Duodenal mucosa (tissue), 2 donors: ENCODE data around the gene CFAP119.

Experiments used
- H3K27ac ChIP-seq: one replicate; pipeline ENCODE4 v1.7.0; 2013; ENCODE audit warnings: low read depth, low read length
- H3K27me3 ChIP-seq, 2 donors: one replicate each; pipeline ENCODE4 v1.7.0; 2013; ENCODE audit warnings: low read length in 2 of 2, control low read depth in 1 of 2; ENCODE audit not compliant: insufficient read depth in 2 of 2, control insufficient read depth in 1 of 2
- H3K36me3 ChIP-seq, 2 donors: one replicate each; pipeline ENCODE4 v1.7.0; 2013; ENCODE audit warnings: low read length in 2 of 2, control low read depth in 1 of 2; ENCODE audit not compliant: insufficient read depth in 2 of 2, control insufficient read depth in 1 of 2
- H3K4me1 ChIP-seq, 2 donors: one replicate each; pipeline ENCODE4 v1.7.0; 2013; ENCODE audit warnings: low read length in 2 of 2, control low read depth in 1 of 2; ENCODE audit not compliant: insufficient read depth in 2 of 2, control insufficient read depth in 1 of 2
- H3K4me3 ChIP-seq, 2 donors: one replicate each; pipeline ENCODE4 v1.7.0; 2013; ENCODE audit warnings: low read length in 2 of 2, low read depth in 1 of 2
- H3K9ac ChIP-seq, 2 donors: one replicate each; pipeline ENCODE4 v1.7.0; 2013; ENCODE audit warnings: low read length in 2 of 2, low read depth in 1 of 2
- H3K9me3 ChIP-seq, 2 donors: one replicate each; pipeline ENCODE4 v1.7.0; 2013; ENCODE audit warnings: low read length in 2 of 2, control low read depth in 1 of 2; ENCODE audit not compliant: control insufficient read depth in 1 of 2

CFAP119 gene

DNA sequence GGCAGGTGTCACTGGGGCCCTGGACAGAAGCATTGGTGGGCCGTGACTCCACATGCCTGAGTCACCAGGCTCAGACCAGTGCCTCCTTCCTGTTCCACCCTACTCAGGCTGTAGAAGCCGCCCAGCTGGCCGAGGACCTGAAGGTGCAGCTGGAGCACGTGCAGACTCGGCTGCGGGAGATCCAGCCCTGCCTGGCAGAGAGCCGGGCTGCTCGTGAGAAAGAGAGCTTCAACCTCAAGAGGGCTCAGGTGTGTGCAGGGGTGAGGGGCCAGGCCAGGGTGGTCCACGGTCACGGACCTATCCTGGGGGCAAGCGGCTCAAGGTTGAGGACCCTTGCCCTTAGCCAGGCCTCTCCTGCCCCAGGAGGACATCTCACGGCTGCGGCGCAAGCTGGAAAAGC is 9.9 kb upstream of the CFAP119 start:
- H3K4me1 ChIP-seq = peaks cover 7 to 12% of the 10 kb centered on the region in 2 donors
- no peak overlapping the region for H3K27ac ChIP-seq
- H3K36me3 ChIP-seq = peaks cover 51 to 76% of the 10 kb centered on the region in 2 donors
- H3K27me3 ChIP-seq = no peaks in the 10 kb centered on the region
- H3K9ac ChIP-seq = no peak overlapping the region
- no peak overlapping the region for H3K4me3 ChIP-seq
- H3K9me3 ChIP-seq = no peaks in the 10 kb centered on the region

DNA sequence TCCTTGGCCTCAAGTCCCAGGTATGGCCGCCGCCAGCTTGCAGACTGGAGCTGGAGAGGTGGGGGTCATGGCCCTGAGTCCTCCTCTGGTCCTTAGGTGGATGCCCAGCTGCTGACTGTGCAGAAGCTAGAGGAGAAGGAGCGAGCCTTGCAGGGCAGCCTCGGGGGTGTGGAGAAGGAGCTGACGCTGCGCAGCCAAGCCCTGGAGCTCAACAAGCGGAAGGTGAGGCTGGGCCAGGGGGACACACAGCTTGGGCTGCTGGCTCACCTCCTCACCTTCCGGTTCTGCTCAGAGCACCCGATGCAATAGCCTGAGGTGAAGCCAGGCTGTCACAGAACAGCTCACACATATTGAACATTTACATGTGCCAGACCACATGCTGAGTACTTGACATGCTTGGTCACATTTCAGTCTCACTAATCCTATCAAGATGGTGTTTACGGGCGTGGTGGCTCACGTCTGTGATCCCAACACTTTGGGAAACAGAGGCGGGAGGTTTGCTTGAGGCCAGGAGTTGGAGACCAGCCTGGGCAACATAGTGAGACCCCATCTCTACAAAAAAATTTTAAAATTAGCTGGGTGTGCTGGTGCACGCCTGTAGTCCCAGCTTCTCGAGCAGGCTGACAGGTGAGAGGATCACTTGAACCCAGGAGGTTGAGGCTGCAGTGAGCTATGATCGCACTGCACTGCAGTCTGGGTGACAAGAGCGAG is 7.7 kb upstream of the CFAP119 start:
- peaks cover 70 to 94% of the 10 kb centered on the region in 2 donors for H3K36me3 ChIP-seq
- no peaks in the 10 kb centered on the region for H3K9me3 ChIP-seq

DNA sequence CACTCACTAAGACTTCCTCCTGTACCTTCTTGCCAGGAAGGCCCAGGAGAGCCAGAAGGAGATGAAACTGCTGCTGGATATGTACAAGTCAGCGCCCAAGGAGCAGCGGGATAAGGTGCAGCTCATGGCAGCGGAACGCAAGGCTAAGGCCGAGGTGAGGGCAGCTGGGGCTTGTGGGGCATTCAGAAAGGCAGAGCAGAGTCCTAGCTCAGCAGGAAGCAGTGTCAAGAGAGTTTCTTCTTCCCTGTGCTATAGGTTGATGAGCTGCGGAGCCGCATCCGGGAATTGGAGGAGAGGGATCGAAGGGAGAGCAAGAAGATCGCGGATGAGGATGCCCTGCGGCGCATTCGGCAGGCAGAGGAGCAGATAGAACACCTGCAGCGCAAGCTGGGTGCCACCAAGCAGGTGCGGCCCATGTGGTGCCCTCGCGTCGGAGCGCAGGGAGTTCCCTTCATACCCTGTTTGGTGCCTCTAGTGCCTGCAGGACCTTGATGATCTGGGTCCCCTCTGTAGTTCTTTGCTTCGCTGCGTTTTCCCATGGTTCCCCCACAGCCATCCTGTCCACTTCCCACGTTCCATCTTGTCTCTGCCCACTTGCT is 6.8 kb upstream of the CFAP119 start:
- no peaks in the 10 kb centered on the region for H3K27me3 ChIP-seq
- peaks cover 74 to 95% of the 10 kb centered on the region in 2 donors for H3K36me3 ChIP-seq
- H3K9ac ChIP-seq = no peak overlapping the region
- H3K4me3 ChIP-seq = no peak overlapping the region
- H3K27ac ChIP-seq = no peak overlapping the region
- H3K9me3 ChIP-seq = no peaks in the 10 kb centered on the region
- H3K4me1 ChIP-seq = peaks cover under 1 to 4% of the 10 kb centered on the region in 2 donors

More for the DNA sequence above, 7.7 kb upstream of the CFAP119 start:
- no peak overlapping the region for H3K9ac ChIP-seq
- H3K4me3 ChIP-seq = no peak overlapping the region
- peaks cover 0 to 2% of the 10 kb centered on the region in 2 donors for H3K4me1 ChIP-seq
- no peak overlapping the region for H3K27ac ChIP-seq
- H3K27me3 ChIP-seq = no peaks in the 10 kb centered on the region

DNA sequence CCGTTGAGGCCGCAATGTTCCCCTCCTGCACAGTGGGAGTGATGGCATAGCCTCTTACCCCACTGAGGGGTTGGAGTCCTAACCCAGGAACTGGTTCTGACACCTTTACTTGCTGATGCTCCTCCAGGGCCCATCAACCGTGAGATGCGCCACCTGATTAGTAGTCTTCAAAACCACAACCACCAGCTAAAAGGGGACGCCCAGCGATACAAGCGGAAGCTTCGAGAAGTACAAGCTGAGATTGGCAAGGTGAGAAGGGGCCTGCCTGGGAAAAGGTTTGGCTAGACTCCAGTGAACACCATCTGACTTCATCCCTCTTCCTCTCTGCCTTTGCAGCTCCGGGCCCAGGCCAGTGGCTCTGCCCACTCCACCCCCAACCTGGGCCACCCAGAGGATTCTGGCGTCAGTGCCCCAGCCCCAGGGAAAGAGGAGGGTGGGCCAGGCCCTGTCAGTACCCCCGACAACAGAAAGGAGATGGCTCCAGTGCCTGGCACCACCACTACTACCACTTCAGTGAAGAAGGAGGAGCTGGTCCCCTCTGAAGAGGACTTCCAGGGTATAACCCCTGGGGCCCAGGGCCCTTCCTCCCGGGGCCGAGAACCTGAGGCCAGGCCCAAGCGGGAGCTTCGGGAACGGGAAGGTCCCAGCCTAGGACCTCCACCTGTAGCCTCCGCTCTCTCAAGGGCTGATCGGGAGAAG is 6.1 kb upstream of the CFAP119 start:
- H3K27ac ChIP-seq = no peak overlapping the region
- H3K9ac ChIP-seq = no peak overlapping the region
- no peaks in the 10 kb centered on the region for H3K9me3 ChIP-seq
- no peaks in the 10 kb centered on the region for H3K27me3 ChIP-seq
- H3K36me3 ChIP-seq = peaks cover 75 to 92% of the 10 kb centered on the region in 2 donors
- H3K4me1 ChIP-seq = peaks cover 8 to 12% of the 10 kb centered on the region in 2 donors
- H3K4me3 ChIP-seq = no peak overlapping the region

DNA sequence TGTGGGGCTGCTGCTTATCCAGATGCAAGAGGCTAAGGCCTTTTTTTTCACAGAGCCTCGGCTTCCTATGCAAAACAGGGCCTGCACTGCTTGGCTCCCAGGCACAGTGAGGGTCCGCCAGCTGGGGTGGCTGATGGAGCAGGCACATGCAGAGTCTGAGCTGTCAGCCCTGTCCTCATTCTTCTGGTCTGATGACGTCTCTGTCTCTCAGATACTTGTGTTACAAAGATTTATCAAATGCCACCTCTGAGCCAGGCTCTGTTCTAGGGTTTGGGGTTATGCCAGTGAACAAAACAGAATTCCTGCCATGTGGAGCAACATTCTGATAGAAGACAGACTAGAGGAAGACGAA is 5.0 kb upstream of the CFAP119 start:
- no peak overlapping the region for H3K27ac ChIP-seq
- no peak overlapping the region for H3K4me3 ChIP-seq
- no peaks in the 10 kb centered on the region for H3K9me3 ChIP-seq
- peaks cover 13 to 17% of the 10 kb centered on the region in 2 donors for H3K4me1 ChIP-seq
- no peak overlapping the region for H3K9ac ChIP-seq
- H3K27me3 ChIP-seq = no peaks in the 10 kb centered on the region
- peaks cover 66 to 82% of the 10 kb centered on the region in 2 donors for H3K36me3 ChIP-seq

DNA sequence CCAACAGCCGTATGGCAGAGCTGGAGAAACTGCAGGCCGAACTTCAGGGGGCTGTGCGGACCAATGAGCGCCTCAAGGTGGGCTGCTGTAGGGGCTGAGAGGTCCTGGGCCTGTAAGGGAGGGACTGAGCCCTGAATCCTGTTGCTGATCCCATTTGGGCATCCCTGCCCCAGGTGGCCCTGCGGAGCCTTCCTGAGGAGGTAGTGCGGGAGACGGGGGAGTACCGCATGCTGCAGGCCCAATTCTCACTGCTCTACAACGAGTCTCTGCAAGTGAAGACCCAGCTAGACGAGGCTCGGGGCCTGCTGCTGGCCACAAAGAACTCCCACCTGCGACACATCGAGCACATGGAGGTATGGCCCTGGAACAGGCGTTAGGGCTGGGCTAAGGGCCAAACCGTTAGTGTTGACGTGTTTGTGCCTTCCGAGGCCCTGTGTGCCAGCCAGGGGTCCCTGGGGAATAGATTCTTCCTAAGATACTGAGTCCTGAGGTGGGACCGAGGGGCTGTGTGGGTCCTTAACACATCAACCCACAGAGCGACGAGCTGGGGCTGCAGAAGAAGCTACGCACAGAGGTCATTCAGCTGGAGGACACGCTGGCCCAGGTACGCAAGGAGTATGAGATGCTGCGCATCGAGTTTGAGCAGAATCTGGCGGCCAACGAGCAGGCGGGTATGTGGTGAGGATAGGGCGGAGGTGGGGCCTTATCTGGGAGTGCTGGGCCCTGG is 4.5 kb upstream of the CFAP119 start:
- no peaks in the 10 kb centered on the region for H3K9me3 ChIP-seq
- H3K4me3 ChIP-seq = no peak overlapping the region
- no peak overlapping the region for H3K9ac ChIP-seq
- H3K4me1 ChIP-seq = peaks cover 13 to 21% of the 10 kb centered on the region in 2 donors
- H3K36me3 ChIP-seq = peaks cover 61 to 77% of the 10 kb centered on the region in 2 donors
- H3K27ac ChIP-seq = no peak overlapping the region
- H3K27me3 ChIP-seq = no peaks in the 10 kb centered on the region

DNA sequence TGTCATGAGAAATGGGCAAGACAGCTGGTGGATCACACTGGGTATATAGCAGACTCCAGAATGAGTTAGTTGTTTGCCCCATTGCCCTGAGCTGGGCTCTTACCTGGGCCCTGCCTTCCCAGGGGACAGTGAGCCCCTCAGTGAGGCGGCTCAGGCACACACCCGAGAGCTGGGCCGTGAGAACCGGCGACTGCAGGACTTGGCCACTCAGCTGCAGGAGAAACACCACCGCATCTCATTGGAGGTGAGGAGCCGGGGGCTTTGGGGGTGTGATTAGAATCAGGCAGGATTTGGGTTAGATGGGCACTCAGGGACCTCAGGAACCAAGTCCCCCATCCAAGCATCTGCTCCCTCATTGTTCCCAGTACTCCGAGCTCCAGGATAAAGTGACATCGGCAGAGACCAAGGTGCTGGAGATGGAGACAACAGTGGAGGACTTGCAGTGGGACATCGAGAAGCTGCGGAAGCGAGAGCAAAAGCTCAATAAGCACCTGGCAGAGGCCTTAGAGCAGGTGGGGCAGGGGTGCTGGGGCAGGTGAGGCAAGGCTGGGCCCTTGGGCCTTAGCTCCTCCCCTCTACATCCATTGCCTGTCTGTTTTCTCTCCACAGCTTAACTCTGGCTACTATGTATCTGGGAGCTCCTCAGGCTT is 3.1 kb upstream of the CFAP119 start:
- H3K4me1 ChIP-seq = peaks cover 19 to 32% of the 10 kb centered on the region in 2 donors
- no peak overlapping the region for H3K9ac ChIP-seq

DNA sequence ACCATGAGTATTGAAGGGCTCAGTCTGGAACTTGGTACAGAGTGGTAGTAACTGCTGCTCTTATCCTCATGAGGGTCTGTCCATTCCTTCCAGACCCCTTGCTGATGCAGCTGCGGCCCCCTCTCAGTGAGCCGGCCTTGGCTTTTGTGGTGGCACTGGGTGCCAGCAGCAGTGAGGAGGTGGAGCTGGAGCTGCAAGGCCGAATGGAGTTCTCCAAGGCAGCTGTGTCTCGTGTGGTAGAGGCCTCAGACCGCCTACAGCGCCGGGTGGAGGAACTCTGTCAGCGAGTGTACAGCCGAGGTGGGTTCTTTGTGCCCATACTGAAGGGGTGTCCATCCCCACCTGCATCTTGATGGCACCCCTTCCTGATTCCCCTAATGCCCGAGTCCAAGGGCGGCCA is 2.2 kb upstream of the CFAP119 start:
- Histone ChIP-seq H3K9me3 (no peaks in the 10 kb centered on the region), H3K4me3 (no peak overlapping the region), H3K36me3 (peaks cover 45 to 62% of the 10 kb centered on the region in 2 donors), H3K4me1 (peaks cover 19 to 34% of the 10 kb centered on the region in 2 donors), H3K27ac (no peak overlapping the region), H3K9ac (no peak overlapping the region), H3K27me3 (no peaks in the 10 kb centered on the region)

More for the DNA sequence above, 3.1 kb upstream of the CFAP119 start:
- Histone ChIP-seq H3K36me3 (peaks cover 53 to 65% of the 10 kb centered on the region in 2 donors), H3K27ac (no peak overlapping the region), H3K9me3 (no peaks in the 10 kb centered on the region), H3K4me3 (no peak overlapping the region), H3K27me3 (no peaks in the 10 kb centered on the region)

DNA sequence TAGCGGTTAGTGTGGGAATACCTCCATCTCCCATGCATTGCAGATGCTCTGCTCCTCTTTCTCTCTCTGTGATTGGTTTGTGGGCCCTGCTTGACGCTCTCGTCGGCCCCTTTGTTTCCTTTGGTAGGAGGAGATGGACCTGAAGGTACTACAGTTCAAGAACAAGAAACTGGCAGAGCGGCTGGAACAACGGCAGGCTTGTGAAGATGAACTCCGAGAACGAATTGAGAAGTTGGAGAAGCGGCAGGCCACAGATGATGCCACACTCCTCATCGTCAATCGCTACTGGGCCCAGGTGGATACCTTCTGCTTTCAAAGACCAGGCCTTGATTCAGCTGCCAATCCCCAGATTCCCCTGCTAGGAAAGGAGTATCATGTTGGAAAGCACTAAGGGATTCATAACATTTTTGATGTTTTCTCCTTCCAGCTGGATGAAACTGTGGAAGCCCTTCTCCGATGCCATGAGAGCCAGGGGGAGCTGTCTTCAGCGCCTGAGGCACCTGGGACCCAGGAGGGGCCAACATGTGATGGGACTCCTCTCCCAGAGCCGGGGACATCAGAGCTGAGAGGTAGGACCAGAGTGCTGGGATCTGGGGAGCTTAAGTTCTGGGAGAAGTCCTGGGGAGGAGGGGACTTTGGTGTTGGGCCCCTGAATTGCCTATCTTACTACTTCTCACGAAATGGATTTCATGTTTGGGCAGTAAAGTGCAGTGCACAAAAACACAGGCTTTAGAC is 1.3 kb upstream of the CFAP119 start:
- Histone ChIP-seq H3K4me3 (peak overlapping the region; percentile 90 to 98), H3K9me3 (no peaks in the 10 kb centered on the region), H3K36me3 (peaks cover 36 to 53% of the 10 kb centered on the region in 2 donors), H3K9ac (peak overlapping the region; percentile 96 to 99), H3K27me3 (no peaks in the 10 kb centered on the region), H3K27ac (no peak overlapping the region), H3K4me1 (peaks cover 19 to 39% of the 10 kb centered on the region in 2 donors)
